Measurements from ENCODE around the gene FANCF. TPM values are rescaled to one million over a fixed set of nuclear protein-coding genes. Genes with fewer than 3 reads are reported as not detected.

FANCF gene
- total RNA-seq, 1 donor from 2014 or later, result 21.9 TPM

- H3K27me3 Mint-ChIP-seq, result peaks cover 36% of the 10 kb centered on the region
- intact Hi-C loops (cut with micrococcal nuclease), result no loop called here
- no peak for TF ChIP-seq CTCF (IDR thresholded peaks at IDR 0.05)
- no peak overlapping the region for H3K27ac Mint-ChIP-seq
- CTCF ChIA-PET, result no interaction called here
- no peak overlapping the region for H3K4me3 Mint-ChIP-seq
- no peak for DNase-seq
- H3K9me3 Mint-ChIP-seq, result no peaks in the 10 kb centered on the region
- ATAC-seq (ENCODE audit: low read depth), result no peak
- peaks cover 9% of the 10 kb centered on the region for H3K4me1 Mint-ChIP-seq
- no peaks in the 10 kb centered on the region for H3K36me3 Mint-ChIP-seq (ENCODE audit: low read depth)
- POLR2A ChIA-PET, result no interaction called here
Observed at GRCh38 chr11:22669368-22669767, 43.7 kb upstream of the FANCF start.

GRCh38 chr11:22668005-22668796 is 42.6 kb upstream of the FANCF start:
- no peak overlapping the region for H3K27ac Mint-ChIP-seq
- no peaks in the 10 kb centered on the region for H3K9me3 Mint-ChIP-seq
- CTCF ChIA-PET, result no interaction called here
- intact Hi-C loops (cut with micrococcal nuclease), result no loop called here
- no peak overlapping the region for H3K4me3 Mint-ChIP-seq
- TF ChIP-seq CTCF (IDR thresholded peaks at IDR 0.05), result no peak
- H3K4me1 Mint-ChIP-seq, result peaks cover 9% of the 10 kb centered on the region
- peaks cover 37% of the 10 kb centered on the region for H3K27me3 Mint-ChIP-seq
- no peak for ATAC-seq (ENCODE audit: low read depth)
- POLR2A ChIA-PET, result no interaction called here
- H3K36me3 Mint-ChIP-seq (ENCODE audit: low read depth), result no peaks in the 10 kb centered on the region
- DNase-seq, result no peak

GRCh38 chr11:22666688-22667439 is 41.2 kb upstream of the FANCF start:
- no peak for TF ChIP-seq CTCF (IDR thresholded peaks at IDR 0.05)
- ChIA-PET CTCF (no interaction called here), POLR2A (no interaction called here)
- Mint-ChIP-seq H3K27ac (no peak overlapping the region), H3K9me3 (peaks cover 2% of the 10 kb centered on the region), H3K4me3 (no peak overlapping the region), H3K36me3 (ENCODE audit: low read depth) (no peaks in the 10 kb centered on the region), H3K27me3 (peaks cover 36% of the 10 kb centered on the region), H3K4me1 (peaks cover 9% of the 10 kb centered on the region)
- intact Hi-C loops (cut with micrococcal nuclease), result no loop called here
- ATAC-seq (ENCODE audit: low read depth) (no peak), DNase-seq (no peak)

GRCh38 chr11:22666325-22666687 is 40.7 kb upstream of the FANCF start, which contains the start of gene GAS2:
GAS2 (plus strand) TSS chr11:22666611; CDS start chr11:22674870, 8,259 bp downstream.
- DNase-seq, result no peak
- TF ChIP-seq CTCF (IDR thresholded peaks at IDR 0.05), result no peak
- H3K9me3 Mint-ChIP-seq, result peaks cover 2% of the 10 kb centered on the region
- ATAC-seq (ENCODE audit: low read depth), result no peak
- peaks cover 36% of the 10 kb centered on the region for H3K27me3 Mint-ChIP-seq
- CTCF ChIA-PET, result no interaction called here
- H3K27ac Mint-ChIP-seq, result no peak within 1 kb of the TSS
- peaks cover 9% of the 10 kb centered on the region for H3K4me1 Mint-ChIP-seq
- H3K36me3 Mint-ChIP-seq (ENCODE audit: low read depth), result no peaks in the 10 kb centered on the region
- POLR2A ChIA-PET, result no interaction called here
- intact Hi-C loops (cut with micrococcal nuclease), result no loop called here
- H3K4me3 Mint-ChIP-seq, result no peak within 1 kb of the TSS

- no peak overlapping the region for H3K4me3 Mint-ChIP-seq
- CTCF ChIA-PET, result no interaction called here
- peaks cover 2% of the 10 kb centered on the region for H3K9me3 Mint-ChIP-seq
- peaks cover 9% of the 10 kb centered on the region for H3K27me3 Mint-ChIP-seq
- peaks cover 8% of the 10 kb centered on the region for H3K4me1 Mint-ChIP-seq
- DNase-seq, result no peak
- intact Hi-C loops (cut with micrococcal nuclease), result no loop called here
- POLR2A ChIA-PET, result no interaction called here
- H3K36me3 Mint-ChIP-seq (ENCODE audit: low read depth), result no peaks in the 10 kb centered on the region
- ATAC-seq (ENCODE audit: low read depth), result no peak
- no peak for TF ChIP-seq CTCF (IDR thresholded peaks at IDR 0.05)
- no peak overlapping the region for H3K27ac Mint-ChIP-seq
Observed at GRCh38 chr11:22659783-22660182, 34.2 kb upstream of the FANCF start.
